H1 (cell line): ENCODE data around the gene PIAS3. TPM values are rescaled to one million over a fixed set of nuclear protein-coding genes. Genes with fewer than 3 reads are reported as not detected.

Experiments
- CTCF ChIA-PET: fragments of 300-600 bp; sonication (Branson Sonifier 250); formaldehyde crosslinking; loops from one replicate; lab custom pipeline; 2021; ENCODE audit not compliant: partially characterized antibody; lab: Charles Lee
- POLR2A ChIA-PET: fragments of 300-600 bp; sonication (Branson Sonifier 250); formaldehyde crosslinking; loops from one replicate; lab custom pipeline; 2021; ENCODE audit warnings: inconsistent platforms; ENCODE audit not compliant: partially characterized antibody; lab: Charles Lee
- DNase-seq, 2 experiments: peaks; one replicate each; pipeline versions ENCODE4 v3.0.0 to v3.0.0-alpha.2; 2010 to 2022; ENCODE audit warnings: low spot score in 2 of 2, low read depth in 1 of 2, mixed read lengths in 1 of 2
- FAIRE-seq: peaks from 2 replicates; lab custom pipeline; 2011; peaks lifted over from hg19 to GRCh38; lab: Jason Lieb, UNC
- H2AFZ ChIP-seq: 2 replicates; pipeline ENCODE4 v1.8.1; 2012; ENCODE audit warnings: low read length, inconsistent platforms
- H2AK5ac ChIP-seq: 2 replicates; pipeline ENCODE4 v1.6.1; 2013; ENCODE audit warnings: low read depth, low read length
- H2BK120ac ChIP-seq: replicated peaks from 2 replicates; pipeline ENCODE3; 2013; ENCODE audit warnings: low read depth, low read length, inconsistent platforms
- H2BK12ac ChIP-seq: 2 replicates; pipeline ENCODE4 v1.6.1; 2013; ENCODE audit warnings: low read depth, low read length
- H2BK15ac ChIP-seq: 2 replicates; pipeline ENCODE4 v1.6.1; 2013; ENCODE audit warnings: low read length
- H2BK20ac ChIP-seq: 2 replicates; pipeline ENCODE4 v1.6.1; 2013; ENCODE audit warnings: low read length
- H2BK5ac ChIP-seq: 2 replicates; pipeline ENCODE4 v1.6.1; 2013; ENCODE audit warnings: low read depth, low read length
- H3K14ac ChIP-seq: 2 replicates; pipeline ENCODE4 v1.6.1; 2013; ENCODE audit warnings: inconsistent platforms; ENCODE audit not compliant: insufficient read length
- H3K18ac ChIP-seq: 2 replicates; pipeline ENCODE4 v1.6.1; 2013; ENCODE audit warnings: low read length; ENCODE audit errors: extremely low read depth
- H3K23ac ChIP-seq: 2 replicates; pipeline ENCODE4 v1.6.1; 2013; ENCODE audit warnings: inconsistent platforms; ENCODE audit not compliant: insufficient read length
- H3K23me2 ChIP-seq: 2 replicates; pipeline ENCODE4 v1.6.1; 2013; ENCODE audit warnings: low read depth, low read length
- H3K27ac ChIP-seq: 2 replicates; pipeline ENCODE4 v1.6.1; 2011; ENCODE audit warnings: low read depth, low read length, inconsistent platforms
- H3K27me3 ChIP-seq, 4 experiments: replicated peaks in 1 of 4; 1 replicate in 1 of 4; 2 replicates in 3 of 4; pipeline versions ENCODE4 v1.6.1 to v1.8.1; 2011 to 2013; ENCODE audit warnings: low read length in 3 of 4, mild to moderate bottlenecking in 3 of 4, inconsistent platforms in 2 of 4, mixed read lengths in 2 of 4, moderate library complexity in 1 of 4; ENCODE audit not compliant: control insufficient read depth in 3 of 4, insufficient read depth in 3 of 4; ENCODE audit errors: extremely low read depth in 1 of 4
- H3K36me3 ChIP-seq, 4 experiments: 2 replicates each; pipeline versions ENCODE4 v1.6.1 to v1.8.1; 2011 to 2013; ENCODE audit warnings: mild to moderate bottlenecking in 4 of 4, low read length in 3 of 4, moderate library complexity in 2 of 4, control low read depth in 1 of 4, inconsistent platforms in 1 of 4; ENCODE audit not compliant: insufficient read depth in 4 of 4, control insufficient read depth in 2 of 4
- H3K4ac ChIP-seq: replicated peaks from 2 replicates; pipeline ENCODE3; 2013; ENCODE audit warnings: low read length, low read depth, mixed read lengths, inconsistent platforms; ENCODE audit not compliant: insufficient read length
- H3K4me1 ChIP-seq, 4 experiments: replicated peaks in 1 of 4; 1 replicate in 1 of 4; 2 replicates in 3 of 4; pipeline versions ENCODE4 v1.6.1 to v1.8.1; 2011 to 2013; ENCODE audit warnings: low read length in 3 of 4, inconsistent platforms in 2 of 4, mixed read lengths in 1 of 4; ENCODE audit not compliant: insufficient read depth in 4 of 4, control insufficient read depth in 3 of 4
- H3K4me2 ChIP-seq, 2 experiments: 2 replicates each; pipeline versions ENCODE4 v1.6.1 to v1.8.1; 2011 to 2013; ENCODE audit warnings: low read depth in 2 of 2, low read length in 2 of 2, control low read depth in 1 of 2, inconsistent platforms in 1 of 2, mild to moderate bottlenecking in 1 of 2; ENCODE audit not compliant: insufficient read depth in 1 of 2
- H3K4me3 ChIP-seq, 4 experiments: fragments of 200-600, 300-600 bp in 1 of 4; sonication (generic), shearing (Covaris generic), sonication (Bioruptor Twin) in 1 of 4; 2 replicates each; pipeline versions ENCODE4 v1.5.1 to v1.8.1; 2011 to 2016; ENCODE audit warnings: low read length in 4 of 4, low read depth in 3 of 4, control low read depth in 2 of 4, inconsistent platforms in 2 of 4, mild to moderate bottlenecking in 2 of 4, mixed read lengths in 1 of 4, moderate library complexity in 1 of 4; ENCODE audit not compliant: insufficient read depth in 2 of 4; ENCODE audit errors: extremely low read depth in 1 of 4
- H3K56ac ChIP-seq: replicated peaks from 2 replicates; pipeline ENCODE3; 2013; ENCODE audit warnings: low read depth, mild to moderate bottlenecking, mixed read lengths, low read length, inconsistent platforms; ENCODE audit not compliant: insufficient read length
- H3K79me1 ChIP-seq: 2 replicates; pipeline ENCODE4 v1.6.1; 2013; ENCODE audit warnings: low read depth, low read length, control low read depth
- H3K79me2 ChIP-seq, 2 experiments: 2 replicates each; pipeline versions ENCODE4 v1.6.1 to v1.8.1; 2012 to 2013; ENCODE audit warnings: low read length in 2 of 2, mild to moderate bottlenecking in 2 of 2, inconsistent platforms in 1 of 2; ENCODE audit not compliant: insufficient read depth in 2 of 2, control insufficient read depth in 1 of 2
- H3K9ac ChIP-seq, 4 experiments: replicated peaks in 1 of 4; 1 replicate in 1 of 4; 2 replicates in 3 of 4; pipeline versions ENCODE4 v1.6.1 to v1.8.1; 2011 to 2013; ENCODE audit warnings: low read depth in 3 of 4, low read length in 3 of 4, control low read depth in 2 of 4, mild to moderate bottlenecking in 2 of 4, moderate library complexity in 2 of 4, inconsistent platforms in 1 of 4; ENCODE audit errors: extremely low read depth in 1 of 4
- H3K9me3 ChIP-seq, 2 experiments: 2 replicates each; pipeline versions ENCODE4 v1.6.1 to v1.8.1; 2012 to 2013; ENCODE audit warnings: mild to moderate bottlenecking in 2 of 2, moderate library complexity in 2 of 2, control low read depth in 1 of 2, inconsistent platforms in 1 of 2, low read depth in 1 of 2, low read length in 1 of 2, mixed read lengths in 1 of 2; ENCODE audit not compliant: insufficient read depth in 2 of 2
- H4K20me1 ChIP-seq, 2 experiments: replicated peaks in 1 of 2; 2 replicates each; pipeline versions ENCODE3 to v1.8.1; 2011 to 2013; ENCODE audit warnings: inconsistent platforms in 2 of 2, low read length in 2 of 2, mild to moderate bottlenecking in 1 of 2; ENCODE audit not compliant: insufficient read depth in 2 of 2, control insufficient read depth in 1 of 2
- H4K5ac ChIP-seq: 2 replicates; pipeline ENCODE4 v1.6.1; 2013; ENCODE audit warnings: low read length, low read depth, mixed read lengths, inconsistent platforms; ENCODE audit not compliant: insufficient read length
- H4K8ac ChIP-seq: 2 replicates; pipeline ENCODE4 v1.8.0; 2013; ENCODE audit warnings: mild to moderate bottlenecking, moderate library complexity, low read length, inconsistent platforms; ENCODE audit not compliant: insufficient read depth; ENCODE audit errors: extremely low read depth
- H4K91ac ChIP-seq: replicated peaks from 2 replicates; pipeline ENCODE3; 2013; ENCODE audit warnings: low read length, mixed read lengths, inconsistent platforms; ENCODE audit not compliant: insufficient read length
- EGR1 ChIP-seq: IDR thresholded peaks from 2 replicates; pipeline ENCODE4 v1.6.1; 2011; ENCODE audit warnings: low read depth, low read length, borderline replicate concordance
- KDM4A ChIP-seq: IDR thresholded peaks from one replicate; pipeline ENCODE4 v1.7.1; 2012; ENCODE audit warnings: low read depth, mild to moderate bottlenecking, moderate library complexity, low read length, inconsistent platforms; ENCODE audit not compliant: severe bottlenecking
- RXRA ChIP-seq: IDR thresholded peaks from 2 replicates; pipeline ENCODE4 v1.6.1; 2011; ENCODE audit warnings: low read depth, mild to moderate bottlenecking, low read length, moderate library complexity; ENCODE audit not compliant: insufficient read depth
- SIN3A ChIP-seq, 2 experiments: IDR thresholded peaks in 1 of 2; conservative IDR thresholded peaks in 1 of 2; 2 replicates each; pipeline ENCODE4 v1.6.1; 2011 to 2012; ENCODE audit warnings: low read length in 2 of 2, improper control_type of control experiment in 1 of 2, low read depth in 1 of 2, mild to moderate bottlenecking in 1 of 2
- TAF1 ChIP-seq: IDR thresholded peaks from 2 replicates; pipeline ENCODE4 v1.6.1; 2011; ENCODE audit warnings: mild to moderate bottlenecking, low read depth, low read length
- WGBS, 2 experiments: shearing (Covaris generic) in 1 of 2; methylation state at CpG; one replicate each; pipeline versions ENCODE4 v1.1.6 to v1.1.7; 2013 to 2015; ENCODE audit warnings: low lambda C conversion rate in 2 of 2, mixed read lengths in 2 of 2, inconsistent platforms in 1 of 2, low coverage in 1 of 2, missing lambda C conversion rate in 1 of 2; ENCODE audit not compliant: insufficient replicate concordance in 2 of 2, insufficient coverage in 1 of 2, insufficient read length in 1 of 2; ENCODE audit errors: extremely low coverage in 1 of 2, missing lambda C conversion rate in 1 of 2; 5-methylcytosine and 5-hydroxymethylcytosine counted together
- polyA plus RNA-seq, 7 experiments: library from polyadenylated mRNA; depleted of rRNA in 3 of 7; stranded (reverse) in 5 of 7; unstranded in 2 of 7; fragments of >200 nt in 5 of 7; fragments of 200-250 nt in 2 of 7; gene quantifications; 1 replicate in 5 of 7; 2 replicates in 1 of 7; 4 replicates in 1 of 7; pipeline versions ENCODE4 v1.2.1 to v1.2.3, GENCODE V29; 2011 to 2013; ENCODE audit warnings: missing spikeins in 2 of 7, mixed read lengths in 2 of 7
- total RNA-seq: library from RNA; stranded (reverse); fragmentation: NEBNext Ultra II Directional; extraction: Animal tissue kit (Norgen Biotek cat#: 25700); gene quantifications from 2 replicates; pipeline ENCODE4 v1.2.1, GENCODE V29; 2021
- TF ChIP-seq, protein P1 (sequence below): IDR thresholded peaks from 2 replicates; pipeline ENCODE4 v1.6.1; 2012; ENCODE audit warnings: low read length, inconsistent platforms

The PIAS3 gene
- total and polyA plus RNA-seq, 2 of the 8 experiments (the other 6 are each of a cell fraction or from before 2014, with no cell fraction given) = 36.7 to 49.9 TPM

DNA sequence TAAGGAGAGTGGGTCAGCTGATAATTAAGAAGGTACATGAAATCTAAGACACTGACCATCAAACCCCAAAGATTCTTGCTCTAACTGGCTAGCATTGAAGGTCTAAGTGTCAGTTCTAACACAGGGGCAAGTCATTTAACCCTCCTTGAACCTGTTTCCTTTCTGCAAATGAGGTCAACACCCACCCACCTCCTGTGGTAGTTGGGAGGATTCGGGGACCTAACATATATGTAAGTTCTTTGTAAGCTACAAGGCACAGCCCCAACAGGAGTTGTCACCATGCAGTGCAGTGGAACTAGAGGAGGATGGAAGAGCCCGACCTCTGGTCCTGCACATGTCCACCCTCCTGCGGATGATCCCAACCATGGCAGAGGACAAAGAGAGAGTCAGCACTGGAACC, 11.1 kb downstream of the PIAS3 start:
- H3K23me2 ChIP-seq = peaks cover 3% of the 10 kb centered on the region
- no peak overlapping the region for H4K91ac ChIP-seq
- H3K36me3 ChIP-seq = peaks cover 2 to 40% (median 31%) of the 10 kb centered on the region in 4 experiments; a peak in 7 of 8 replicates
- peaks cover 2 to 4% of the 10 kb centered on the region in 2 experiments for H4K20me1 ChIP-seq
- H3K4me2 ChIP-seq = no peak overlapping the region
- H4K8ac ChIP-seq = no peak overlapping the region
- H3K23ac ChIP-seq = no peak overlapping the region
- H3K4me3 ChIP-seq = no peak overlapping the region
- H2AK5ac ChIP-seq = no peak overlapping the region
- H2AFZ ChIP-seq = no peak overlapping the region
- H3K4ac ChIP-seq = no peak overlapping the region
- H2BK12ac ChIP-seq = no peak overlapping the region
- no peaks in the 10 kb centered on the region for H3K79me1 ChIP-seq
- no peak for DNase-seq
- H3K27ac ChIP-seq = no peak overlapping the region
- ChIA-PET POLR2A (interaction anchor here (1.3 to 8.2 kb wide), 6 partner anchors 12 to 204 kb away, joined by 3 to 95 read pairs (median 4); partner anchors contain the start of gene PIAS3), CTCF (interaction anchor here (1.0 to 9.6 kb wide), 14 partner anchors 13 to 190 kb away, joined by 3 to 214 read pairs (median 26); partner anchors contain the start of genes ANKRD35, ITGA10, PIAS3 and POLR3C)
- TF ChIP-seq KDM4A = no peak
- TF ChIP-seq SIN3A (conservative IDR thresholded peaks at IDR 0.05 in 1 of 2, IDR thresholded peaks at IDR 0.05 in 1 of 2; ENCODE audit: low read depth in 1 of 2, low read length in 2 of 2) = no peak
- no peak for TF ChIP-seq EGR1
- no peak for TF ChIP-seq TAF1
- TF ChIP-seq, protein P1, sequence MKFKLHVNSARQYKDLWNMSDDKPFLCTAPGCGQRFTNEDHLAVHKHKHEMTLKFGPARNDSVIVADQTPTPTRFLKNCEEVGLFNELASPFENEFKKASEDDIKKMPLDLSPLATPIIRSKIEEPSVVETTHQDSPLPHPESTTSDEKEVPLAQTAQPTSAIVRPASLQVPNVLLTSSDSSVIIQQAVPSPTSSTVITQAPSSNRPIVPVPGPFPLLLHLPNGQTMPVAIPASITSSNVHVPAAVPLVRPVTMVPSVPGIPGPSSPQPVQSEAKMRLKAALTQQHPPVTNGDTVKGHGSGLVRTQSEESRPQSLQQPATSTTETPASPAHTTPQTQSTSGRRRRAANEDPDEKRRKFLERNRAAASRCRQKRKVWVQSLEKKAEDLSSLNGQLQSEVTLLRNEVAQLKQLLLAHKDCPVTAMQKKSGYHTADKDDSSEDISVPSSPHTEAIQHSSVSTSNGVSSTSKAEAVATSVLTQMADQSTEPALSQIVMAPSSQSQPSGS = no peak
- TF ChIP-seq RXRA = no peak
- H4K5ac ChIP-seq = no peak overlapping the region
- peaks cover 0 to 8% (median 0%) of the 10 kb centered on the region in 4 experiments; a peak in 2 of 7 replicates for H3K4me1 ChIP-seq
- no peak overlapping the region for H3K14ac ChIP-seq
- no peak overlapping the region for H3K9ac ChIP-seq
- no peaks in the 10 kb centered on the region for H3K9me3 ChIP-seq
- no peak for FAIRE-seq
- H3K79me2 ChIP-seq = no peaks in the 10 kb centered on the region
- 90% methylated on average over 3 of the region's 3 CpGs; no CpG with 5 or more reads in 1 of the 2 experiments for WGBS, 2 experiments
- H3K56ac ChIP-seq = no peak overlapping the region
- H2BK5ac ChIP-seq = no peak overlapping the region
- H2BK120ac ChIP-seq = no peak overlapping the region
- no peak overlapping the region for H2BK20ac ChIP-seq
- H3K18ac ChIP-seq = no peak overlapping the region
- H3K27me3 ChIP-seq = no peaks in the 10 kb centered on the region
- H2BK15ac ChIP-seq = no peak overlapping the region
